Right atrium auricular region (tissue), 2 donors: ENCODE results near the gene MXI1. TPM values are rescaled to one million over a fixed set of nuclear protein-coding genes. Genes with fewer than 3 reads are reported as not detected.

ENCODE experiments used
- DNase-seq: peaks from one replicate; pipeline ENCODE4 v3.0.0-alpha.2; 2019; ENCODE audit warnings: low spot score
- H3K27ac ChIP-seq, 2 donors: fragments of 200-600 bp; sonication (generic); 1 replicate in 1 of 2; 2 replicates in 1 of 2; pipeline ENCODE4 v1.5.1; 2016 to 2019
- H3K27me3 ChIP-seq, 2 donors: fragments of 200-600 bp; sonication (generic); one replicate each; pipeline versions ENCODE4 v1.5.1 to v1.6.0; 2017 to 2019
- H3K36me3 ChIP-seq: fragments of 200-600 bp; sonication (generic); one replicate; pipeline ENCODE4 v1.5.1; 2016
- H3K4me1 ChIP-seq, 2 donors: fragments of 200-600 bp; sonication (generic); one replicate each; pipeline versions ENCODE4 v1.5.1 to v1.6.0; 2017 to 2019
- H3K4me3 ChIP-seq, 2 donors: fragments of 200-600 bp; sonication (generic); 1 replicate in 1 of 2; 2 replicates in 1 of 2; pipeline ENCODE4 v1.5.1; 2017 to 2019; ENCODE audit warnings: mild to moderate bottlenecking in 1 of 2, moderate library complexity in 1 of 2
- H3K9me3 ChIP-seq, 2 donors: fragments of 200-600 bp; sonication (generic); one replicate each; pipeline ENCODE4 v1.5.1; 2019
- CTCF ChIP-seq, 2 donors: fragments of 200-600 bp; sonication (generic); IDR thresholded peaks; one replicate each; pipeline ENCODE4 v1.5.1; 2019; ENCODE audit warnings: antibody characterized with exemption in 2 of 2
- total RNA-seq, 2 donors: library from RNA; depleted of rRNA; stranded (reverse); fragments of >200 nt; gene quantifications; one replicate each; pipeline ENCODE4 v1.1.0, GENCODE V29; 2016

Gene MXI1
- total RNA-seq, 2 donors from 2014 or later, result 50.8 to 78.8 TPM

- Histone ChIP-seq H3K27ac (peak overlapping the region; percentile 85 to 88), H3K4me1 (peaks cover 0 to 55% of the 10 kb centered on the region in 2 donors), H3K9me3 (no peaks in the 10 kb centered on the region), H3K4me3 (no peak overlapping the region), H3K36me3 (no peaks in the 10 kb centered on the region), H3K27me3 (no peaks in the 10 kb centered on the region)
- no peak for TF ChIP-seq CTCF (IDR thresholded peaks at IDR 0.05)
- DNase-seq, result no peak
Measured at GRCh38 chr10:110219884-110220283, 12.5 kb downstream of the MXI1 start.

- H3K9me3 ChIP-seq, result no peaks in the 10 kb centered on the region
- DNase-seq, result no peak
- no peak for TF ChIP-seq CTCF (IDR thresholded peaks at IDR 0.05)
- H3K27ac ChIP-seq, result peak overlapping the region; percentile 85 to 88
- peaks cover 0 to 55% of the 10 kb centered on the region in 2 donors for H3K4me1 ChIP-seq
- H3K27me3 ChIP-seq, result no peaks in the 10 kb centered on the region
- no peak overlapping the region for H3K4me3 ChIP-seq
- H3K36me3 ChIP-seq, result no peaks in the 10 kb centered on the region
Measured at GRCh38 chr10:110220398-110220797, 13.0 kb downstream of the MXI1 start.

DNA sequence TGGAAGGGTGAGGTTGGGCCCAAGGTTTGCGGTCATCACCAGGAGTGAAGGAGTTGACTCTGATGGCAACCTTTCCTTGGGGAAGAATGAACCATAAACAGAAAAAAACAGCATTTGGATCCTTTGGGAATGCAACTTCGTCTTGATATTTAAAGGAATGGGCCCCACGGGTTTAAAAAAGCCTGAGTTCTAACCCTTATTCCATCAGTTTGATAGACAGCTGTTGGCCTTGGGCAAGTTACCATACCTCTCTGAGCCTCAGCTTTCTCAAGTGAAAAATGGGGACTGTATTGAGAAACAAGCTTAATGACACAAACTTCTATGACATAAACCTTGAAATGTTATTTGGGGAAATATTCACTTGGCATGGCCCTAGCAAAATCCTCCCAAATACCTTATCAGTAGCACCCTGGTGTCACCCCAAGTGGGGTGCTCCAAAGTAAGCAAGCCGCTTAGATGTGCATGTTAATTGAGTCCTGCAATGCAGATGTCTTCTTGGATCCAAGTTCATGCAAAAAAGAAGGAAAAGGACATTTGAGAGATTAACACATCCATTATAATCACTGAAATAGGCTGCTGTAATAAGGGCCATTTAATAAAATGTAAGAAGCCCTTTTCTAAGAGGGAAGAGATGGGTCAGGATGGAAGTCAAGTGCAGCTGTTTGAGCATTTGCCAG, 13.8 kb downstream of the MXI1 start:
- peak overlapping the region; percentile 85 to 88 for H3K27ac ChIP-seq
- H3K9me3 ChIP-seq, result no peaks in the 10 kb centered on the region
- peak overlapping the region; percentile 21 to 44 for H3K4me3 ChIP-seq
- no peak for TF ChIP-seq CTCF (IDR thresholded peaks at IDR 0.05)
- no peak for DNase-seq
- peaks cover 0 to 49% of the 10 kb centered on the region in 2 donors for H3K4me1 ChIP-seq
- H3K36me3 ChIP-seq, result no peaks in the 10 kb centered on the region
- H3K27me3 ChIP-seq, result no peaks in the 10 kb centered on the region

- Histone ChIP-seq H3K27me3 (no peaks in the 10 kb centered on the region), H3K4me1 (peaks cover 0 to 45% of the 10 kb centered on the region in 2 donors), H3K36me3 (no peaks in the 10 kb centered on the region)
Measured at GRCh38 chr10:110221721-110222261, 14.4 kb downstream of the MXI1 start.

GRCh38 chr10:110222641-110223297, 15.4 kb downstream of the MXI1 start:
- no peak for DNase-seq
- no peak for TF ChIP-seq CTCF (IDR thresholded peaks at IDR 0.05)
- H3K27me3 ChIP-seq, result no peaks in the 10 kb centered on the region
- peak overlapping the region; percentile 85 to 88 for H3K27ac ChIP-seq
- no peaks in the 10 kb centered on the region for H3K36me3 ChIP-seq
- H3K9me3 ChIP-seq, result no peaks in the 10 kb centered on the region
- H3K4me3 ChIP-seq, result no peak overlapping the region
- peaks cover 0 to 39% of the 10 kb centered on the region in 2 donors for H3K4me1 ChIP-seq

More at GRCh38 chr10:110221721-110222261, 14.4 kb downstream of the MXI1 start:
- Histone ChIP-seq H3K27ac (peak overlapping the region; percentile 85 to 88), H3K4me3 (peak overlapping the region; percentile 21 to 44), H3K9me3 (no peaks in the 10 kb centered on the region)
- peak; percentile 95 for DNase-seq
- TF ChIP-seq CTCF (IDR thresholded peaks at IDR 0.05), result peak in 1 of 2 donors; percentile 56
